Upper lobe of right lung (tissue), 1 donor: ENCODE results near the gene PTPRCAP. TPM values are rescaled to one million over a fixed set of nuclear protein-coding genes. Genes with fewer than 3 reads are reported as not detected.

Experiments
- ATAC-seq: fragments of 200-7000 bp; cut with Tn5 transposase; one replicate; pipeline ENCODE4 v1.9.1; 2020; ENCODE audit warnings: mild to moderate bottlenecking, moderate library complexity
- DNase-seq: peaks from one replicate; pipeline ENCODE4 v3.0.0-alpha.2; 2020
- H3K27ac ChIP-seq: fragments of 200-600 bp; one replicate; pipeline ENCODE4 v1.8.0; 2022
- H3K27me3 ChIP-seq: fragments of 200-600 bp; one replicate; pipeline ENCODE4 v1.8.0; 2022; ENCODE audit warnings: mild to moderate bottlenecking
- H3K36me3 ChIP-seq: fragments of 200-600 bp; one replicate; pipeline ENCODE4 v1.8.0; 2022
- H3K4me1 ChIP-seq: fragments of 200-600 bp; one replicate; pipeline ENCODE4 v1.8.0; 2022
- H3K4me3 ChIP-seq: fragments of 200-600 bp; one replicate; pipeline ENCODE4 v1.8.0; 2022; ENCODE audit warnings: mild to moderate bottlenecking
- H3K9me3 ChIP-seq: fragments of 200-600 bp; one replicate; pipeline ENCODE4 v1.8.0; 2022
- CTCF ChIP-seq: fragments of 200-600 bp; IDR thresholded peaks from one replicate; pipeline ENCODE4 v1.8.0; 2022; ENCODE audit warnings: antibody characterized with exemption
- intact Hi-C: fragments of 100-400 bp; cut with DNase I; formaldehyde crosslinking; loops from one replicate; pipeline ENCODE4 v1.11.0; 2022
- total RNA-seq: library from RNA; stranded (reverse); fragmentation: NEBNext Ultra II Directional; extraction: Animal tissue kit (Norgen Biotek cat#: 25700); gene quantifications from one replicate; pipeline ENCODE4 v1.2.1, GENCODE V29; 2021
- donor health status: DM: no; HTN: yes; CAD: no; lungs with severe emphysema.

Gene PTPRCAP
- total RNA-seq, 1 donor from 2014 or later: 17.7 TPM

DNA sequence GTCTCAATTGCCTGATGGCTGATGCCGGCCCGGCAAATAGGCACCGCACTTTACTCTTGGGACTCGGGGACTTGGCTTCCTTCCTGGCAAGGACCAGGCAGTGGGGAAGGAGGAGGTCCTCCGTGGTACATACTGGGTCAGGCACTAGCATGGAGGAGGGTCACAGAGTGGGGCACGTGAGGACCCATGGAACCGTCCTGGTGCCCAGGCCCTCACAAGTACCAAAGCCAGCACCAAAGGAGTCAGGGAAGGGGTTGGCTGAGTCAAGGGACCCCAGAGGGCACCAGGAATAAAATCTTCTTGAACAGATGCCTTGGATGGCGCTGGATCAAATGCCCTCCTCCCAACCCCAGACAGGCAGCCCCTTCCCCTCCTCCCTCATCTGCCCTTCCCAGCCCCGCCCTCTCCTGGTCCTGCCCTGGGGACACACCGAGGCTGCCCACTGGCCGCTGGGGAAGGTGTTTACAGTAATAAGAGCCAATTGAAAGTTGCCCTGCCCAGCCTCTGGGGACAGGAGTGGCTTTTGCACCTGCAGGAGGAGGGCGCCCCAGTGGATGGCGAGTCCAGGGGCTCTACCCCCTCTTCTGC, 27.6 kb downstream of the PTPRCAP start:
- peak overlapping the region; percentile 16 for H3K4me3 ChIP-seq
- H3K27ac ChIP-seq: peak overlapping the region; percentile 65
- no peaks in the 10 kb centered on the region for H3K36me3 ChIP-seq
- intact Hi-C loops: loop anchor here (10.0 kb wide), 1 partner anchor 95 kb away; the partner anchor contains the start of genes CDK2AP2 and PITPNM1
- no peak for TF ChIP-seq CTCF
- ATAC-seq (peak; percentile 44), DNase-seq (no peak)
- H3K27me3 ChIP-seq: no peaks in the 10 kb centered on the region
- peaks cover 11% of the 10 kb centered on the region for H3K4me1 ChIP-seq
- H3K9me3 ChIP-seq: no peaks in the 10 kb centered on the region

- no peaks in the 10 kb centered on the region for H3K27me3 ChIP-seq
- H3K27ac ChIP-seq: peak overlapping the region; percentile 65
- no peak for DNase-seq
- peak; percentile 2 for ATAC-seq
- peak overlapping the region; percentile 16 for H3K4me3 ChIP-seq
- no peak for TF ChIP-seq CTCF
- peaks cover 10% of the 10 kb centered on the region for H3K4me1 ChIP-seq
- H3K36me3 ChIP-seq: no peaks in the 10 kb centered on the region
- intact Hi-C loops: loop anchor here (10.0 kb wide), 1 partner anchor 96 kb away; the partner anchor contains the start of genes CDK2AP2 and PITPNM1
- no peaks in the 10 kb centered on the region for H3K9me3 ChIP-seq
These were observed 28.2 kb downstream of the PTPRCAP start for GRCh38 chr11:67409261-67409666.

DNA sequence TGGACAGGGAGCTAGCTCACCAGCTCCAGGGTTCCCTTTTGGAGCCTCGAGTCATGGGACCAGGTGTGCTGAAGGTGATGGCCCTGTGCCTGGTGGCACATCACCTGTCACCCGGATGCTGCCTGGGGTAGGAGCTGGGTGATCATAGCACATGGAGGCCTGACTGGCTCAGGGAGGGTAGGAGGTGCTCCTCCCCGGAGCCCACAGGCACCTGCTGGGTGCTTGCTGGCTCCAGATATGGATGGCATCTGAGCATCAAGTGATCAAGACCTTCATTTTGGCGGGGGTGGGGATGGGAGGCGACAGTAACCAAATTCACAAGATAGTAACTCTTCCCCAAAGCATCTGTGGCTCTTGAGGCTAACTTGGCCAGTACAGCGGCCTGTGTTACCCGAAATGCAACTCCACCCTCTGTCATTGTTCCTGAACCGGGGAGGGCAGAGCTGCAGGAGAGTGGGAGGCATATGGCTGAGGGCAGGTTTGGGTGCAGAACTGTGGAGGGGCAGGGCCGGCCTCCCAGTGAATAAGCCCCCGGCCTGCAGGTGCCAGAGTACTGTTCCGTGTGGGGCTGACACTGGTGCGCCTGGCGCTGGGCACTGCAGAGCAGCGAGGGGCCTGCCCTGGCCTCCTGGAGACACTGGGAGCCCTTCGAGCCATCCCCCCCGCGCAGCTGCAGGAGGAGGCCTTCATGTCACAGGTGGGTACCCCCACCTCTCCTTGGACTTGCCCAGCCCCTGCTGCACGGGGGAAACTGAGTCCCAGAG, 28.9 kb downstream of the PTPRCAP start:
- H3K27me3 ChIP-seq: no peaks in the 10 kb centered on the region
- TF ChIP-seq CTCF: no peak

GRCh38 chr11:67407688-67408163, 29.8 kb downstream of the PTPRCAP start:
- no peaks in the 10 kb centered on the region for H3K9me3 ChIP-seq
- H3K4me1 ChIP-seq: peaks cover 18% of the 10 kb centered on the region
- no peak overlapping the region for H3K4me3 ChIP-seq
- H3K36me3 ChIP-seq: no peaks in the 10 kb centered on the region
- ATAC-seq (no peak), DNase-seq (no peak)
- intact Hi-C loops: loop anchor here (10.0 kb wide), 1 partner anchor 97 kb away; the partner anchor contains the start of genes CDK2AP2 and PITPNM1
- TF ChIP-seq CTCF: no peak
- H3K27ac ChIP-seq: peak overlapping the region; percentile 30
- H3K27me3 ChIP-seq: no peaks in the 10 kb centered on the region

More for the DNA sequence above, 28.9 kb downstream of the PTPRCAP start:
- Histone ChIP-seq H3K36me3 (no peaks in the 10 kb centered on the region), H3K4me3 (no peak overlapping the region), H3K4me1 (peaks cover 10% of the 10 kb centered on the region), H3K9me3 (no peaks in the 10 kb centered on the region), H3K27ac (peak overlapping the region; percentile 30)
- ATAC-seq (no peak), DNase-seq (no peak)
- intact Hi-C loops: loop anchor here (10.0 kb wide), 1 partner anchor 96 kb away; the partner anchor contains the start of genes CDK2AP2 and PITPNM1

DNA sequence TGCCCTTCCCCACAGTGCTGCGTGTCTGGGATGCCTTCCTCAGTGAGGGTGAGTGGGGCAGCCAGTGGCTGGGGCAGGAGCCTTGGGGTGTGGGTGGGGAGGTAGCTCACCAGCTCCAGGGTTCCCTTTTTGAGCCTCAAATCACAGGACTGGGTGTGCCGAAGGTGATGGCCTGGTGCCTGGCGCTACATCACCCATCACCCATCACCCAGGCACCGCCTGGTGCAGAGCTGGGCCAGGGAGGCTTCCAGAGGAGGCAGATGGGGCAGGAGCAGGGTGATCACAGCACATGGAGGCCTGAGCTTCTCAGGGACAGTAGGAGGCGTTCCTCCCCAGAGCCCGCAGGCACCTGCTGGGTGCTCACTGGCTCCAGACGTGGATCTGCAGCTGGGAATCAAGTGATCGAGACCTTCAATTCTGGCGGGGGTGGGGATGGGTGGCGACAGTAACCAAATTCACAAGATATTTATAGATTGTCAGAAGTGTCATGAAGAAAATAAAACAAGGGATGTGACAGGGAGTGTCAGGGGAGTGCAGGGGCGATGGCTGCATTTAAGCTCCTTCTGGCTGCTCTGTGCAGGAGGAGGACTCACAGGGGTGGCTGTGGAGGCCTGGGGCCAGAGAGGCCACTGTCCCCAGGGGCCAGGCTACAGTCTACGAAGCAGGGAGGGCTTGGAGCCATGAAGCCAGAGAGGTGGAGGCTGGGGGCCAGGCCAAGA, 30.4 kb downstream of the PTPRCAP start:
- intact Hi-C loops: loop anchor here (10.0 kb wide), 1 partner anchor 98 kb away; the partner anchor contains the start of genes CDK2AP2 and PITPNM1
- H3K27me3 ChIP-seq: no peaks in the 10 kb centered on the region
- H3K4me1 ChIP-seq: peaks cover 24% of the 10 kb centered on the region
- H3K36me3 ChIP-seq: no peaks in the 10 kb centered on the region
- H3K9me3 ChIP-seq: no peaks in the 10 kb centered on the region
- DNase-seq (no peak), ATAC-seq (no peak)
- H3K4me3 ChIP-seq: no peak overlapping the region
- H3K27ac ChIP-seq: peak overlapping the region; percentile 36
- TF ChIP-seq CTCF: no peak
